Upper lobe of right lung (tissue), 1 donor: ENCODE measurements around the gene CNOT1. TPM values are rescaled to one million over a fixed set of nuclear protein-coding genes. Genes with fewer than 3 reads are reported as not detected.

ENCODE experiments used
- ATAC-seq: fragments of 200-7000 bp; cut with Tn5 transposase; one replicate; pipeline ENCODE4 v1.9.1; 2020; ENCODE audit warnings: mild to moderate bottlenecking, moderate library complexity
- DNase-seq: peaks from one replicate; pipeline ENCODE4 v3.0.0-alpha.2; 2020
- H3K27ac ChIP-seq: fragments of 200-600 bp; one replicate; pipeline ENCODE4 v1.8.0; 2022
- H3K27me3 ChIP-seq: fragments of 200-600 bp; one replicate; pipeline ENCODE4 v1.8.0; 2022; ENCODE audit warnings: mild to moderate bottlenecking
- H3K36me3 ChIP-seq: fragments of 200-600 bp; one replicate; pipeline ENCODE4 v1.8.0; 2022
- H3K4me1 ChIP-seq: fragments of 200-600 bp; one replicate; pipeline ENCODE4 v1.8.0; 2022
- H3K4me3 ChIP-seq: fragments of 200-600 bp; one replicate; pipeline ENCODE4 v1.8.0; 2022; ENCODE audit warnings: mild to moderate bottlenecking
- H3K9me3 ChIP-seq: fragments of 200-600 bp; one replicate; pipeline ENCODE4 v1.8.0; 2022
- intact Hi-C: fragments of 100-400 bp; cut with DNase I; formaldehyde crosslinking; loops from one replicate; pipeline ENCODE4 v1.11.0; 2022
- total RNA-seq: library from RNA; stranded (reverse); fragmentation: NEBNext Ultra II Directional; extraction: Animal tissue kit (Norgen Biotek cat#: 25700); gene quantifications from one replicate; pipeline ENCODE4 v1.2.1, GENCODE V29; 2021
- TF ChIP-seq, protein P1 (sequence below): fragments of 200-600 bp; IDR thresholded peaks from one replicate; pipeline ENCODE4 v1.8.0; 2022; ENCODE audit warnings: antibody characterized with exemption
- donor health status: DM: no; HTN: yes; CAD: no; lungs with severe emphysema.

Gene CNOT1
- total RNA-seq, 1 donor from 2014 or later: 140 TPM

DNA sequence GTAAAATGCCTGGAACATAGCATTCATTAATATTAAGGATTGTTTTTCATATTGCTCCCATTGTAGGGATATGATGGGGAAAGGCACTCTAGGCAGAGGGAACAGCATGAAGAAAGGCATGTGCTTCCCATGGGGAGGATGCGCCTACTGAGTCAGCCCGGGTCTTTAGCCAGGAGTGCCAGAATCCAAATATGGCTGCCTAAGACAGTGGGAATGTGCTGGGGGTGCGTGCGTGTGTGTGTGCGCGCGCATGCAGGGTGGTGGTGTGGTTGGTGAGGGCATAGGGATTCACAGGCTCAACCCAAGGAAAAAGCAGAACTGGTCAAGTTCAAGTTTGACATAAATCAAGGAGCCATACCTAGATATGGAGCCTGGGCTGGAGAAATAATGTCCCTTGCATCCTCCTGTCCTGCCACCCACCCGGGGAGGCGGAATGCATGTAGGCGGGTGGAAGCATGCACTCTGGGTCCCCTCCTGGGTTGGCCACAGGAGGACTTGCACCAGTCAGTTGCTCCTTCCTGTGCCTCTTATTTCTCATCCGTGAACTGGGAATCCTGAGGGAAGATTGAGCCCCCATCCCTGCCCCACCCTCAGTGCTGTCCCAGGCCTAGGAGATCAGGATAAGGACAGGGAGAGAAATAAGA, 148.3 kb downstream of the CNOT1 start:
- no peak overlapping the region for H3K4me3 ChIP-seq
- H3K27ac ChIP-seq: no peak overlapping the region
- H3K27me3 ChIP-seq: no peaks in the 10 kb centered on the region
- TF ChIP-seq, protein P1, sequence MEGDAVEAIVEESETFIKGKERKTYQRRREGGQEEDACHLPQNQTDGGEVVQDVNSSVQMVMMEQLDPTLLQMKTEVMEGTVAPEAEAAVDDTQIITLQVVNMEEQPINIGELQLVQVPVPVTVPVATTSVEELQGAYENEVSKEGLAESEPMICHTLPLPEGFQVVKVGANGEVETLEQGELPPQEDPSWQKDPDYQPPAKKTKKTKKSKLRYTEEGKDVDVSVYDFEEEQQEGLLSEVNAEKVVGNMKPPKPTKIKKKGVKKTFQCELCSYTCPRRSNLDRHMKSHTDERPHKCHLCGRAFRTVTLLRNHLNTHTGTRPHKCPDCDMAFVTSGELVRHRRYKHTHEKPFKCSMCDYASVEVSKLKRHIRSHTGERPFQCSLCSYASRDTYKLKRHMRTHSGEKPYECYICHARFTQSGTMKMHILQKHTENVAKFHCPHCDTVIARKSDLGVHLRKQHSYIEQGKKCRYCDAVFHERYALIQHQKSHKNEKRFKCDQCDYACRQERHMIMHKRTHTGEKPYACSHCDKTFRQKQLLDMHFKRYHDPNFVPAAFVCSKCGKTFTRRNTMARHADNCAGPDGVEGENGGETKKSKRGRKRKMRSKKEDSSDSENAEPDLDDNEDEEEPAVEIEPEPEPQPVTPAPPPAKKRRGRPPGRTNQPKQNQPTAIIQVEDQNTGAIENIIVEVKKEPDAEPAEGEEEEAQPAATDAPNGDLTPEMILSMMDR: no peak
- intact Hi-C loops: no loop called here
- no peaks in the 10 kb centered on the region for H3K36me3 ChIP-seq
- H3K4me1 ChIP-seq: no peaks in the 10 kb centered on the region
- DNase-seq (no peak), ATAC-seq (no peak)
- H3K9me3 ChIP-seq: no peaks in the 10 kb centered on the region

DNA sequence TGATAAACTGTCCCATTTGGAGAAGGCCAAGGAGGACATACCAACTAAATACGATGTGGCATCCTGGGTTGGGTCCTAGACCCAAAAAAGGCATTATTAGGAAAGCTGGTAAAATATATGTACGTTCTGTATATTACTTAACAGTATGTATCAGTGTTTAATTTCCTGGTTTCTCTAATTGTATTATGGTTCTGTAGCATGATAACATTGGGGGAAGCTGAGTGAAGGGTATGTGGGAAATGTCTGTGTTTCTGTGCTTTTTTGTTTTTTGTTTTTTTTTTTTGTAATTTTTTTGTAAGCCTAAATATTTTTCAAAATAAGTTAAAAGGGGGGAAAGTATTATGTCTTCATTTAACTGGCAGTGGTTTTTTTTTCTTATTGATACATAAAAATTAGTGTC, 151.2 kb downstream of the CNOT1 start:
- intact Hi-C loops: no loop called here
- H3K27ac ChIP-seq: no peak overlapping the region
- TF ChIP-seq, protein P1: no peak
- no peaks in the 10 kb centered on the region for H3K27me3 ChIP-seq
- H3K9me3 ChIP-seq: no peaks in the 10 kb centered on the region
- H3K4me3 ChIP-seq: no peak overlapping the region
- no peaks in the 10 kb centered on the region for H3K4me1 ChIP-seq
- H3K36me3 ChIP-seq: no peaks in the 10 kb centered on the region
- no peak for ATAC-seq
- DNase-seq: no peak

DNA sequence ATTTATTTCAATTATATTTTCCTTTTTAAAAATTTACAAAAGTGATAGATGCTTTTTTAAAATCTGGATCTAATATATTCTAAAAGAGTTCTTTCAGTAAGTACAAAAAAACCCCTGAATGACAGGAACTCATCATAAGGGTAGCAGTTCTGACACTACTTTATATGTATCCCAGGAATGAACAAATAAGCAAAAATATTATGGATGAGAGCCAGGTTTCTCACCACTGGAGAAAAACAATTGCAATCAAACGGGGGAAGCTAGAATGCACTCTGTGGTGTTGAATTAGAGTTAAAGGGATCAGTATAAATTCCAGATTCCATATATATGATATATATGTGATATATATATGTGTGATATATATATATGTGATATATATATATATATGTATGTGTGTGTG, 152.8 kb downstream of the CNOT1 start:
- Histone ChIP-seq H3K4me3 (no peak overlapping the region), H3K9me3 (no peaks in the 10 kb centered on the region), H3K27ac (peak overlapping the region; percentile 11), H3K27me3 (peaks cover 3% of the 10 kb centered on the region), H3K4me1 (no peaks in the 10 kb centered on the region), H3K36me3 (no peaks in the 10 kb centered on the region)
- TF ChIP-seq, protein P1: no peak
- ATAC-seq (no peak), DNase-seq (no peak)
- intact Hi-C loops: no loop called here

DNA sequence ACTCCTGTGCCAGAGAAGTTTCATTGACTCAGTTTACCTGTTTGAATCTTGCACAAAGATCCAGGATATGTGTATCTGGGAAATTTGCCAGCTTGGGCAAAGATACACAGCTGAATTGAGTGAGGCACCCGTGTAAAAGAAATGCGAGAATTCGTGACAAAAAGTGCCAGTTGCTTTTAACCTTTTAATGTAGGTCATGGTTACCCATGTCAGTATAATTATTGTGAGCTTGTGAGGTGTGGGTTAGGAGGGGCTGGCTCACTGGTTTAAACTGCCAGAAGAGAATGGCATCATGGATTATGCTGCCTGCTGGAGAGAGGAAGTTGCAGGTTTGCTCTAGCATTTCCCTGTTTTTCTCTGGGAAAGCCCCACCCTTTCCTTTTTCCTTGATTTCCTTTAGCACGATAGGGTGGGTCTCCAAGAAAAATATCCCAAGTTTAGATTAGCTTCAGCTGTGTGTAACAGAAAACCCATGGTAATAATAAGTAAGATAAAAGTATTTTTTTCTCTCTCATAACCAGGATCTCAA, 154.5 kb downstream of the CNOT1 start:
- TF ChIP-seq, protein P1: no peak
- no peak overlapping the region for H3K4me3 ChIP-seq
- intact Hi-C loops: no loop called here
- ATAC-seq: peak; percentile 18
- H3K27ac ChIP-seq: peak overlapping the region; percentile 56
- no peaks in the 10 kb centered on the region for H3K9me3 ChIP-seq
- DNase-seq: no peak
- H3K4me1 ChIP-seq: no peaks in the 10 kb centered on the region
- H3K36me3 ChIP-seq: no peaks in the 10 kb centered on the region
- H3K27me3 ChIP-seq: peaks cover 3% of the 10 kb centered on the region

DNA sequence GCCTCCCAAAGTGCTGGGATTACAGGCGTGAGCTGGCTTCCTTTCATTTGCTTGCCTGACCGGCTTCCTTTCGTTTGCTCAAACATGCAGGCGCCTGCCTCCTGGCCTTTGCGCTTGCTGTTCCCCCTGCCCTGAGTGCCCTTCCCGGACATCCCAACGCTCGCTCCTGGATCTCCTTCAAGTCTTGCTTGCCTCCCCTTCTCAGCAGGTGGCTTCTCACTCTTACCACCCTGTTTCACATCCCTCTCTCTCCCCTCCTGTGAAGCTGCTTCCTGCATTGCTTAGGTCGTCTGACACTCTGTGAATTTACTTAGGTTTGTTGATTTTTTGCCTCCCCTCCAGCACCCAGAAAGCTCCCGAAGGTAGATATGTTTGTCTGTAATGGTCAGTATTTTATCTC, 155.3 kb downstream of the CNOT1 start:
- no peak for DNase-seq
- Histone ChIP-seq H3K36me3 (no peaks in the 10 kb centered on the region), H3K27me3 (peaks cover 6% of the 10 kb centered on the region), H3K27ac (peak overlapping the region; percentile 47), H3K9me3 (no peaks in the 10 kb centered on the region), H3K4me3 (no peak overlapping the region), H3K4me1 (no peaks in the 10 kb centered on the region)
- no peak for ATAC-seq
- TF ChIP-seq, protein P1: no peak
- intact Hi-C loops: loop anchor here (5.0 kb wide), 1 partner anchor 52 kb away; no protein-coding TSS in a partner anchor
